DMS79 treated with DMSO at 0.1 percent for 48 hours (cell line): Measurements from ENCODE around the gene VSTM5.

Experiments
- DNase-seq: peaks from one replicate; lab custom pipeline; 2025; lab: John Stamatoyannopoulos, UW

Gene VSTM5

DNA sequence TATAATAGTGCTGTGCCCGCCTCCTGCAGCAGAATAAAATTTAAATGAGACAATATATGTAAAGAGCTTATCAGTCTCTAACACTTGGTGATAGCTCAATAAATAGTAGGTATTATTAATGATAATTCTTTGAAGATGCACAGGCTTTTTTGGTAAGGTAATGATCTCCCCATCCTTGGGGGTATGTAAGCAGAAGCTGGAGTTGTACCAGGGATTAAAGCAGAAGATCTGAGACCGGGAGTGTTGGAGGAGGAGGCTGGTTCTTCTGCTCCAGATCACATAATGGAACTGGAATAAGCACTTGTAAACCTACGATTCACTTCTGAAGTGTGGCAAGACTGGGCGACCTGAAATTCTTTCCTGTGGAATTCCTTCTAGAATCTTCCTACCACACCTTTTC lies 8.4 kb downstream of the VSTM5 start:
- DNase-seq = no peak

DNA sequence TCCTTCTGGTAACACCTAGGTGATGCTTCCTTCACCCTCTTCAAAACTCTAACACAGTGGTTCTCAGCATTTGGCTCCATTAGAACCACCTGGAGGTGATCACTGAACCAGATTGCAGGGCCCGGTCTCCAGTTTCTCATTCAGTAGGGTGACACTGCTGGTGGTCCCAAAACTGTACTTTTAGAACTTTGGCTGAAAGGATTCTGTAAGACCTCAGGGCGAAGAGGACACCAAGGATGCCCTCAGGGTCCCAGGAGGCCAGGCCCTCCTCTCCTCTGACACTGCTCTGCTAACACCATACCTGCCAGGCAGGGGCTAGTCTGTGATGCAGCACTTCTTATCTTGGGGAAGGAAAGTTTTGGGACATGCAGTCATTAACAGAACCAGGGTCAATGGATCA lies 9.0 kb downstream of the VSTM5 start:
- no peak for DNase-seq

DNA sequence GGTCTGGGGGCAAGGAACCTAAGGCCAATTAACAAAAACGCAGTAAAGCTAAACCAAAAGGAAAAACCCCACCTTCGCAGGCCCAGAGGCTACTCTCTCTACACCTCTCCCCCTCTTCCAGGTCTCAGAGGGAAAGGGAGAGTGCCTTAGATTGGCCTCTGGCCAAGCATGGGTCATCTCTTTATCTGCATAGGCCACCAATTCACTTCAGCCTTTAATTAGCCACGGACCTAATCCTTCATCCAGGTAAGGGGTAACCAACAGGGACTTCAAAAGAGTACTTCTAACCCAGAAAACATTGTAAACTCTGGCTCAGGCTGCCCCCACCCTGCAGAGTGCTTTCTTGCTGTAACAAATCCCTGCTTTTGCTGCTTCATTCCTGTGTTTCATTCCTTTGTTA lies 9.4 kb downstream of the VSTM5 start:
- no peak for DNase-seq

DNA sequence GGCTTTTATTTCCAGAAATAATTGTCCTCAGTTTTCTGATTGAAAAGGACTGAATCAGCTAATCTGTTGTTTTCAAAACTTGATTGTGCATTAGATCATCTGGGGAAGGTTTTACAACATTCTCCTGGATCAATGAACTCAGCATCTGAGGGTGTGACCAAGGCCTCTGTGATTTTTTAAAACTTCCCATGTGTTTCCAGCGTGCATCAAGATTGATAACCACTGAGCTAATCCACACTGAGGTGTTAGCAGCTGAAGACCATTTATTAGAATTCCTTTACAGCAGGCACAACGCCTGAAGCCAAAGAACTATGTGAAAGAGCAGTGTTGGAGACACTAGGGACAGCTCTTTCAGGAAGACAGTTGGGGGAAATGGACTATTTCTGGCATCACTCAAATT lies 10.2 kb downstream of the VSTM5 start:
- DNase-seq = no peak

DNA sequence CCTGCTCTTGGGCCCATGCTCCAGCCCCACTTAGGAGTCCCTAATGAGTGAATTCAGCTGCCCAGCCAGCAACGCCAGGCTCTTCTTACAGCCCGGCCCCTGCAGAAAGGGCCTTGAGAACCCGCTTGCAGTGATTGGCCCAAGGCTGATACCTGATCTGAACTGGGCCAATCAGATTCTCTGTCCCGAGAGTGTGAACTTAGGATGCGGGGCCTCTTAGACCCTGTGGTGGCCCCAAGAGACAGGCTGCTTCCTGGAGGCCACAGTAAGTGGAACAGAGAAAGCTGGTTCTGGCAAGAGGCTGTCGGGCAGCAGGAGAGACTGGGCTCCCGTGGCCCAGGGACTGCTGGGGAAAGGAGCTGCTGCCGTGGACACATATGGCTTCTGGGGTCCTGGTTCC lies 11.5 kb downstream of the VSTM5 start:
- no peak for DNase-seq

DNA sequence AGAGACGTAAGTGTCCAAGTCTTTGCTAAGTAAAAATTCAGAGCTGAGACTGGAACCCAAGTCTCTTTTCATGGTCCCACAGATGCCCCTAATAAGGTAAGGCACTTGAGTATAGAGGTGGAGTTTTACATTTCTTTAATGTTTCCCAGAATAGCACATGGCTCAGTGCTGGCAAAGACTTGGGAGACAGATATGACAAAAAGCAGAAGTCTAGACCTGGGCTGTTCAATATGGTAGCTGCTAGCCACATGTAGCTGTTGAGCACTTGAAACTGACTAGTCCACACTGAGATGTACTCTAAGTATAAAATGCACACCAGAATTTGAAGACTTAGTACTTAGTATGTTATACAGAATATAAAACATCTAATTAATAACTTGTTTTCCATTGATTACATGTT lies 17.6 kb downstream of the VSTM5 start:
- no peak for DNase-seq

DNA sequence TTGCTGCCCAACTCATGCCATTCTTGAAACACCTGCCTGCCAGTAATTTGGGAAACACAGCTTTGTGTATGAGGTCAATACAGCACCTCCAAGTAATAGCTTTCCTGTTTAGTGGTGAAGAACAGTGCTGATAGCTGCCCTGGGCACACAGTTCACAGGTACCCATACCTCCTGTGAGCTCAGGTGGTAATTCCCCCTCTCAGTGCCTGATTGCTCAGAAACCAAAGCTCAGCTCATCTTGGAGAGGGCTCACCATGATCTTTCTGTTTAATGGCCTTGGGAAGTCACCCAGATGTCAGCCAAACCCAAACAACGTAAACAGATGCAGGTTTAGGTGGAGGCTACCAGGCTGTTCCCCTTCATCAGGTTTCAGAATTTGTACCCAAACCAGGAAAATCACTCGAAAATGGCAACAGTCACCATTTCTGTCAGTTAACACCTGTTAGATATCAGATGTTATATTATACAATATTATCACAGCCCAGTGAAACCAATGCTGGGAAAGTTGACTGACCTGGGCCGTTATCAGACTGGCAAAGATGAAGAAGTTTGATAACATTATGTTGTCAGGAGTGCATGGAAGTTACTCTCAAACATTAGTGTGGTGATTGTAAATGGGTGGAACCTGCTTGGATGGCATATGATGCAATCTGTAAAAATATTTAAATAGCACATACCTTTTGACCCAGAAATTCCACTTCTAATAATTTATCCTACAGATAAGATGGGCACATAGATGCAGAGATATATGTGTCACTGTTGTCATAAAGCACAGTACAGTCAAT lies 18.9 kb downstream of the VSTM5 start:
- DNase-seq = no peak

DNA sequence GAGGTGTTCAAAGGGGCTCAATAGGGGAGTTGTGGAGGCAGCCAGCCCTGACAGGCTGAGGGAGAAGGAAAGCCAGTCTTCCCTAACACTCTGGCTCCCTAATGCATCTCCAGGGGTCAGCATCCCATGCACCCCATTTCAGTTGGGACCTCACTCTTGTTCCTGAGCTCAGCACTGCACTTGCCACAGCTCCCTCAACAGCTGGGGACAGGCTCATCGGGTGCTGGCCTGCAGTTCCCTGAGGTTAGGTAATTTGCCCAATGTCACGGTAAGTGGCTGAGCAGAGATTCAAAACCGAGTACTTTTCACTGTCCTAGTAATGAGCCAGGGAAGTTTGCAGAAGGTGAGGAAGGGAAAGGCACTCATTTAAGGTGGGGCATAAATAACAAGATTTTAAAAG lies 20.8 kb downstream of the VSTM5 start:
- DNase-seq = no peak

DNA sequence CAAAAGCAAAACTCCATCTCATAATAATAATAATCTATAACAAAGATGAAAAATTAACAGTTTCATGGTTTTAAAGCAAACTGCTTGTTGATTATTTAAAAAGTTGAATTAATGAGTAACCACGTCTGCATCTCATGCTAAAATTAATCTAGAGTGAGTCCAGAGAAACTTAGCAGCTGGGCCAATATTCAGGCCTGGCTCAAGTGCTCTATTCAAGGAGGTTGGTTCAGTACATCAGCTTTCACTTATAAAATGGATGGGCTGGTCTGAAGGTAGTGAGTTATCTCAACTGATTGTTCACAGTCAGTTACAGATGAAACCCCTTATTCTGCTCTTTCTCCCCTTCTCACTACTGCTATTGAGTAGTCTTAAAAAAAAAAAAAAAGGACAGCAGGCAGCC lies 23.1 kb downstream of the VSTM5 start:
- DNase-seq = no peak

DNA sequence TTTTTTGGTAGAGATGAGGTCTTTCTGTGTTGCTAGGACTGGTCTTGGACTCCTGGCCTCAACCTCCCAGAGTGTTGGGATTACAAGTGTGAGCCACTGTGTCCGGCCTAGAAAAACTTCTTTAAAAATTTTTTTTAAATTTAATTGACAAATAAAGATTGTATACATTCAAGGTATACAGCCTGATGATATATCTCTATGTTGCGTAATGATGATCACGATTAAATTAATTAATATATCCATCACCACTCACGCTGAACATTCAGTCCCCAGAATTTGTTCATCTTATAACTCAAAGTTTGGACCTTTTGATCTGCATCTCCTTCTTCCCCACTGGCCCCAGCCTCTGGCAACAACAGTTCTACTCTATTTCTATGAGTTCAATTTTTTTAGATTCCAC lies 27.2 kb downstream of the VSTM5 start:
- no peak for DNase-seq

DNA sequence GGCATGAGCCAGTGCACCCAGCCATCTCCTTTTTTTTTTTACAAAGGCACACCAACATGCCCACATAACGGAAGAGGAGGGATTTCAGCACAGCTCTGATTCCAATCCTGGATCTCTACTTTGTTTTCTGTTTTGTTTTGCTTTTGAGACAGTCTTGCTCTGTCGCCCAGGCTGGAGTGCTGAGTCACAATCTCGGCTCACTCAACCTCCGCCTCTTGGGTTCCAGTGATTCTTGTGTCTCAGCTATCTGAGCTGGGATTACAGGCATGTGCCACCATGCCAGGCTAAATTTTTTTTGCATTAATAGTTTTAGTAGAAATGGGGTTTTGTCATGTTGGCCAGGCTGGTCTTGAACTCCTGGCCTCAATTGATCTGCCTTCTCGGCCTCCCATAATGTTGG lies 28.1 kb downstream of the VSTM5 start:
- DNase-seq = no peak

DNA sequence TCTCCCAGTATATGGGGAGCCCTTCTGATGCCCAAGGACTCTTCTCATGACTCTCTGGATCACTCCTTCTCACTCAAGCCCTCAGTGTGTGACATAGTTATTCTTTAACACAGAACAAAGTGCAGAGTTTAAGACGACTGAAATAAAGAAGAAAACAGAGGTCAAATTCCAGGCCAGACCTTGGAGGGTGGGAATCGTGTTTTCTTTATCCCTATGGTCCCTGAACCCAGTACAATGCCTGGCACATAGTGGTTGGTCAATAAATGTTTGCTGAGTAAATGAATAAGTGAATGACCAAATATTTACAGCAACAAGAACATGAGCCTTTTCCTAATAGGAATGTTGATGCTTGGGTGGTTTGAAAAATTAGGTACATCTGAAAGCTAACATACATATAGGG lies 28.8 kb downstream of the VSTM5 start:
- no peak for DNase-seq

DNA sequence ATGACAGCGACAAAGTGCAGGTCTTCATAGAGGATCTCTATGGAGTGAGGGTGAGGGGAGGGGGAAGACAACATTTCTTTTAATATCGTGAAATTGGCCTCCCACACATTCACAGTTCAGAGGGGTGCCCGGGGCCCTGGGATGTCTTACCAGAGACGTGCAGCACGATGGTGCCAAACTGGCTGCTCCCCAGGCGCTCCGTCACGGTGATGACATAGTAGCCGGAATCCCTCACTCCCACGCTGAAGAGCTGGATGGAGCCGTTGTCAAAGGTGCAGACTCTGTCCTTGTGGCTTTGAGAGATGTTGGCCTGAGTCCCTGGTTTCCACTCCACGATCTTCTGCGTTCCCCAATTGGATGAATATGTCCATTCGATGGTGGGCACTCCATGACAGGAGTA lies 29.6 kb downstream of the VSTM5 start:
- DNase-seq = no peak

DNA sequence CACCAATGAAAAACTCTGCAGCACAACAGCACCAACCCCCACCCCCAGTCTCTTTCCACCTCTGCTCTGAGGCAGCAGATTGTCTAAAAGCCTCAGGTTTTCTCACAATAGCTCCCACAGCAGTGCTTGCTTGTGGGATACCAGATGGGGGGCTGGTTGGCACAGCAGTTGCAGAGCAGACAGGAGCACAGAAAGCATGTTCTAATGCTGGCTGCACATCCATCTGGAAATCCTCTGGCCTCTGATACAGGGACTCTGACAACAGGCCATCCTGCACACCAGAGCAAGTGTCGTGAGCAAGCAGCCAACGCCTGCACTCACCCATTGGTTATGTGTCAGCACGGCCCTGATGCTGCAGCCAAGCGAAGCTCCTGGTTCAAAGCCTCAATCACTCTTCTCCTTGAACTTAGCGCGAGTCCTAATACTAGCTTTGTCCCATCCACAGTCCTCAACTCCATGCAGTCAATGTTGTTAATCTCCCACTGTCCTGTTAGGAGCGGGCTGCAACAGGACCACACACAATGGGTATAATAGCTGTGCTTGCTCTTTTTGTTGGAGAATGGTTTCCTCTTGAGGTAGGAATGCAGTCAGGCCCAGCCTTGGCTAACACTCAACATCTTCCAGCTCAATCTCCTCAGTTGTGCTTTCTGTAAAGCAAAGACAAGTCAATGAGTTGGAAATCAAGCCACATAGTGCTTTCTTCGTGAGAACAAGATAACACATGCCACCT lies 30.3 kb downstream of the VSTM5 start:
- DNase-seq = no peak

DNA sequence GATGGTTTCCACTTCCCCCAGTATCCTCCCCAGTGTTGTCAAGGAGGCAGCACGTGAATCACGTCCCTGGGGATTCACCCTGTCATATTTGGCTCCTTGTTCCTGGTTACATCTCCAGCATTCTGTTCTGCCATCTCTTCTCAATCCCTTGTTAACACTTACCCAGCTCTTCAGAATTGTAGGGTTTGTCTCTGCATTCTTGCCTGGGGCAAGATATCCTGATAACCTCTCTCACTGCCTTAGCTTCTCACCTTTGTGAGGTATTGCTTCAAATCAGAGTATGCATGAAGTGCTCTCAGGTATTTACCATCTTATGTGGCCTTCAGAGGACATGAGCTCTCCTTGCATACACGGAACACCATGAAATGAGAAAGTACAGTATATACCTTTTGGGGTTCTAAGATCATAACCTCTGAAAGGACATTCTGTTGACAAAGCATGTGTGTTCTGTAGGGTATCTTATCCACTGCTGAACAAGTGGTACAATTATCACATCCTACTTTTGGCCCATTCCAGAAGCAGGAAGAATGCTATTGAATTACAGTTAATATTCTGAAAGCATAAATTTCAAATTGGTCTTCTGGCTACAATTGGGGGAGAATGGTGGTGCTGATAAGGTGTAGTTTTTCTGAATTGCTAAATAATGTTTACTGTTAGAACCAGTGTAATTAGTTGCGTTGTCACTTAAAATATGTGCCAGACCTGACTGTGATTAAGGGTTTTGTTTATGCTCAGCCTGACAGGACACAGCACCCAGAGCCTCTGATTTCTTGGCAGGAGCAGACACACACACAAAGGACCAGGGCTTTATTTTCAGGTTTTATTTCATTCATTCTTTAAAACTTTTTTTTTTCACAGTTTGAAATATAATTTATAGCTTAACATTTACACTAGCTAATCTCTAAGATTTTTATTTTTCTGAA lies 32.7 kb downstream of the VSTM5 start:
- DNase-seq = no peak

DNA sequence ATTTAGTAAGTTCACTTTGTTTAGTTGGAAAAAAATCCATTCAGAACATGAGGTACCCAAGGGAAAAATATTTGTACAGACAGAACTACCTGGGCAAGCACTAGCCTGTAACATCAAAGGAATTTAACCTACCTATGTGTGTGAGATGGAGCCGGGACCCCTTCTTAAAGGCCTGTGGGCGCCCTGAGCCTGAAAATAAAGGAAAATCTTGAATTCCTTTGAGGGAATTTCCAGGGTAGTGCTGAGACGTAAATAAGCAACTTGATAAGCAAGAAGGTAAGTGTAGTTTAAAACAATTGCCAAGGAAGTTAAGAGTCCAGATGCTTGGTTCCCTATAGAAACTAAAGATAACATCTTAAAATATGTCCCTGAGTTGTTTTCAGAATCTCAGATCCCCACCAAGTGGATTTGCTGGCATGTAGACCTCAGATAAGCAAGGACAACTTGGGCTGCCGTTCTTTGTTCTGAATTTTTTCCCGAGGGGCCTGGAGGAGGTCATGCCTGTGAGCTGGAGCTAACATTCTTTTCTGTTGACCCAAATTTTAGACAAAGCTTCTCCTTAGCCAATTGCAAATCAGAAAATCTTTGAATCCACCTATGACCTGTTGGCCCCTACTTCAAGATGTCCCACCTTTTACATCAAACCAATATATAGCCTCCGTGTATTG lies 35.3 kb downstream of the VSTM5 start:
- no peak for DNase-seq

DNA sequence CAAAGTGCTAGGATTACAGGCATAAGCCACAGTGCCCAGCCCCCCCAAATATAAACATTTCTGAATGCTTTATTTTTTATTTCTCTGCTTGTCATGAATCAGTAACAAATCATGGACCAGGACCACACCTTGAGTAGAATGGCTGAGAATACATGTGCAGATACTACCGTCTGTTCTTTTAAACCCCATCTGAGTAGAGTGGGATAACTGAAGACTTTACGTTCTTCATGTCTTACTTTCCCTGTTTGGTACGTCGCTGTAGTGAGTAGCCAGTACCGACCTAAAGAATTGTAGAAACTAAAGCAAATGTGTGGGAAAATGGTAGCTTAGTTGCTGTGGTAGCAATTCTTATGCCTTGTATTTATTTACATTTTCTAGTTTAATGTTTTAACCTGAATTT lies 36.4 kb downstream of the VSTM5 start:
- no peak for DNase-seq

DNA sequence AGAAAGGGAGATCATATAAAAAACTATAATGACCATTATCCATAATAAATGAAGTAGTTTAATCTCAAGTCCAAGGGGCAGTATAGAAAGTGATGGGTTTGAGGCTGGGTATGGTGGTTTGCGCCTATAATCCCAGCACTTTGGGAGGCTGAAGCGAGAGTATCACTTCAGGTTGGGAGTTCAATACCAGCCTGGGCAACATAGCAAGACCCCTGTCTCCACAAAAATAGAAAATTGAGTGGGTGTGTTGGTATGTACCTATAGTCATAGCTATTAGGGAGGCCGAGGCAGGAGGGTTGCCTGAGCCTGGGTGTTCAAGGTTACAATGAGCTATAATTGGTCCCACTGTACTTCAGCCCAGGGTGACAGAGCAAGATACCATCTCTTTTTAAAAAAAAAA lies 42.4 kb downstream of the VSTM5 start:
- DNase-seq = no peak

DNA sequence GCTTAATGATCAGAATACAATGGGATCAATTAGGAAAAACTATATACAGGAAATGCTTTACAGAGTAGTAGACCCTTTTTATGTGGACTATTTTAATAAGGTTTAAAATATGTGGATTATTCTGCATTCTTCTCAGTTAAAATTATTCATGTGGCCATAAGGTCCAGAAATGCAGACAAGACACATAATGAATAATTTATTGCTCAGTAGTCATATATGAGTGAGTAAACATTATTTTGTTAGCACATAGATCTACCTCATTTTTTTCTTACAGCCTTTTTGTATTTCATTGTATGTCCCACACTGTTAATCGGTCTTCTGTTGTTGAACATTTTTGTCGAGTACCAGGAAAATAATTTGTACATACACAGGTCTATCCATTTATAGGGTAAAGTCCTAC lies 45.5 kb downstream of the VSTM5 start:
- DNase-seq = no peak

DNA sequence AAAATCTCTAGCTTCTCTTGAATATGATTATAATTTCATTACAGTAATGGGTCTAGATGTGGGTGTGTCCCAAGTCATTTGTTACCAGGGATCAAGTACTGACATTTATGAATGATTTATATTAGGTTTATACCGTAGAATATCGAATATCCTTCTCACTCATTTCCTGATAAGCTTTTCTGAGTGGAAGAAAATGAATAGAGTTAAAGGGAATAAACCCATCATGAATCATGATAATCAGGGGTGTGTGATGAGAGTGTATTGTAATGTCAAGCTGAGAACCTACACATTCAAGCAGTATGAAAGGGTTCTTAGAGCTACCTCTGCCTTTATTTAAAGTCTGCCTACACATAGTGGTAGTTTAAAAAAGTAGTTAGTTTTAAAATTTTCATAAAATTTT lies 49.1 kb downstream of the VSTM5 start:
- no peak for DNase-seq

DNA sequence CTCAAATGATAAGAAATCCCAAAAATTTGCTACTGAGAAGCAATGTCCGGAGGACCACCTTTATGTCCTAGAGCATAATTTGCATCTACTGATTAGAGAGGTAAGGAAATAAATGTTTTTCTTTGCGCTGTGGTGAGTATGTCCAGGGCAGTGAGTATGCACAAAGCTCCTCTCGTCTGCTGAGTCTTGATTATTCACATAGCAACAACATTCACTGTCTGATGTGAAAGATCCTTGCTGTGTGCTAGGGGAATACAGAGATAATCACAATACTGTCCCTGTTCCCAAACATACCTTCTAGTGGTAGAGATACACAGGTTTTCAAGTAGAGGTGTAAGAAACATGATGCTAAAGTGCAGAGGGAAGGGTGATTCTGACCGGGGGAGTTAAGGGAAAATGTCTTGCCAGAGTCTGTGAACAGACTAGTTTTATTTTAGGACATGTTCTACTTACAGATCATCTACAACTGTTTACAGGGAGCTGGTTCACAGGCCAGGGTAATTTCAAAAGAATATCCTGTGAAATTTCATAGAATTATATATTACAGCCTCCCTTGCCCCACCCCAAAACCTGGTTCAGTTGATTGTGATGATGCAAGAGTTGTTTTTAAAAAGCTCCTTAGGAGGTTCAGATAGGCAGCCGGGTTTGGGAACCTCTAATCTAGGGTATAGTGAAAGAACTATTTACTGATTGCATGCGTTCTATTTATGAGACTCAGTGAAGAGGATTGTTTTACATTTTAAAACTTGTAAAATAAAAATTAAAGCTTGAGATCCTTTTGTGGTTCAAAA lies 53.8 kb downstream of the VSTM5 start:
- DNase-seq = no peak
